KMS-11 (cell line): ENCODE data around the gene PRAMEF1.

Experiments used
- H2AFZ ChIP-seq: fragments of 200-600 bp; sonication (generic); 2 replicates; pipeline ENCODE4 v1.6.1; 2016; ENCODE audit warnings: antibody characterized with exemption, mixed run types, low read depth
- H3K27ac ChIP-seq: fragments of 200-600 bp; sonication (generic); 2 replicates; pipeline ENCODE4 v1.6.1; 2016; ENCODE audit warnings: mild to moderate bottlenecking, mixed run types
- H3K27me3 ChIP-seq: fragments of 200-600 bp; sonication (generic); 2 replicates; pipeline ENCODE4 v1.6.1; 2017; ENCODE audit warnings: mild to moderate bottlenecking, low read depth, mixed run types, moderate library complexity; ENCODE audit not compliant: insufficient read depth
- H3K36me3 ChIP-seq: fragments of 200-600 bp; sonication (generic); 2 replicates; pipeline ENCODE4 v1.6.1; 2017; ENCODE audit warnings: mild to moderate bottlenecking, mixed run types; ENCODE audit not compliant: insufficient read depth
- H3K4me1 ChIP-seq: fragments of 200-600 bp; sonication (generic); 2 replicates; pipeline ENCODE4 v1.6.1; 2016; ENCODE audit warnings: mild to moderate bottlenecking, low read depth, mixed run types; ENCODE audit not compliant: poor library complexity, severe bottlenecking
- H3K4me2 ChIP-seq: fragments of 200-600 bp; sonication (generic); 2 replicates; pipeline ENCODE4 v1.7.0; 2016; ENCODE audit warnings: mild to moderate bottlenecking, mixed run types
- H3K4me3 ChIP-seq: fragments of 200-600 bp; sonication (generic); IDR thresholded peaks from 2 replicates; pipeline ENCODE4 v1.6.1; 2017; ENCODE audit warnings: low read depth, low read length, mixed read lengths; ENCODE audit not compliant: insufficient read depth
- H3K79me2 ChIP-seq: fragments of 200-600 bp; sonication (generic); 2 replicates; pipeline ENCODE4 v1.6.1; 2016; ENCODE audit warnings: low read depth, mixed run types; ENCODE audit not compliant: insufficient read depth
- H3K9ac ChIP-seq: fragments of 200-600 bp; sonication (generic); 2 replicates; pipeline ENCODE4 v1.6.1; 2016; ENCODE audit warnings: mild to moderate bottlenecking, mixed run types
- H4K20me1 ChIP-seq: fragments of 200-600 bp; sonication (generic); 2 replicates; pipeline ENCODE4 v1.6.1; 2016; ENCODE audit warnings: mild to moderate bottlenecking, mixed run types; ENCODE audit not compliant: insufficient read depth
- CTCF ChIP-seq: fragments of 200-600 bp; sonication (generic); conservative IDR thresholded peaks from 2 replicates; pipeline ENCODE4 v1.6.1; 2017; ENCODE audit warnings: low read depth, mild to moderate bottlenecking, antibody characterized with exemption, low read length, moderate library complexity, mixed read lengths

The PRAMEF1 gene

GRCh38 chr1:12763479-12763878 is 27.7 kb upstream of the PRAMEF1 start:
- no peak for TF ChIP-seq CTCF
- no peaks in the 10 kb centered on the region for H3K79me2 ChIP-seq
- H2AFZ ChIP-seq = no peak overlapping the region
- H3K36me3 ChIP-seq = no peaks in the 10 kb centered on the region
- no peak overlapping the region for H3K4me3 ChIP-seq
- no peak overlapping the region for H3K9ac ChIP-seq
- no peak overlapping the region for H3K4me2 ChIP-seq
- H3K27me3 ChIP-seq = peaks cover 9% of the 10 kb centered on the region; the same call in 1 of the 2 replicates
- no peaks in the 10 kb centered on the region for H4K20me1 ChIP-seq
- H3K4me1 ChIP-seq = no peaks in the 10 kb centered on the region
- H3K27ac ChIP-seq = no peak overlapping the region

GRCh38 chr1:12764016-12764415 is 27.2 kb upstream of the PRAMEF1 start:
- no peak overlapping the region for H3K4me2 ChIP-seq
- no peak overlapping the region for H3K27ac ChIP-seq
- no peak for TF ChIP-seq CTCF
- H2AFZ ChIP-seq = no peak overlapping the region
- no peak overlapping the region for H3K4me3 ChIP-seq
- no peak overlapping the region for H3K9ac ChIP-seq
- H3K36me3 ChIP-seq = no peaks in the 10 kb centered on the region
- H4K20me1 ChIP-seq = no peaks in the 10 kb centered on the region
- peaks cover 9% of the 10 kb centered on the region; the same call in 1 of the 2 replicates for H3K27me3 ChIP-seq
- no peaks in the 10 kb centered on the region for H3K79me2 ChIP-seq
- no peaks in the 10 kb centered on the region for H3K4me1 ChIP-seq

- Histone ChIP-seq H3K4me3 (no peak overlapping the region), H3K4me2 (no peak overlapping the region), H4K20me1 (no peaks in the 10 kb centered on the region), H3K9ac (no peak overlapping the region), H3K79me2 (no peaks in the 10 kb centered on the region), H3K27ac (no peak overlapping the region), H3K36me3 (no peaks in the 10 kb centered on the region), H3K27me3 (peaks cover 16% of the 10 kb centered on the region; the same call in 1 of the 2 replicates), H3K4me1 (no peaks in the 10 kb centered on the region), H2AFZ (no peak overlapping the region)
- no peak for TF ChIP-seq CTCF
Observed at GRCh38 chr1:12769031-12769430, 22.2 kb upstream of the PRAMEF1 start.

GRCh38 chr1:12769976-12770505 is 21.2 kb upstream of the PRAMEF1 start:
- H4K20me1 ChIP-seq = no peaks in the 10 kb centered on the region
- H3K4me1 ChIP-seq = no peaks in the 10 kb centered on the region
- no peaks in the 10 kb centered on the region for H3K36me3 ChIP-seq
- no peaks in the 10 kb centered on the region for H3K79me2 ChIP-seq
- no peak overlapping the region for H3K4me2 ChIP-seq
- H3K4me3 ChIP-seq = no peak overlapping the region
- H3K9ac ChIP-seq = no peak overlapping the region
- H2AFZ ChIP-seq = no peak overlapping the region
- no peak for TF ChIP-seq CTCF
- H3K27ac ChIP-seq = no peak overlapping the region
- peaks cover 22% of the 10 kb centered on the region; the same call in 1 of the 2 replicates for H3K27me3 ChIP-seq
